ENCODE measurements around the gene MED26. TPM values are rescaled to one million over a fixed set of nuclear protein-coding genes. Genes with fewer than 3 reads are reported as not detected.

Gene MED26
- total RNA-seq, 3 donors from 2014 or later, result 5.6 to 10.0 (median 7.5) TPM

DNA sequence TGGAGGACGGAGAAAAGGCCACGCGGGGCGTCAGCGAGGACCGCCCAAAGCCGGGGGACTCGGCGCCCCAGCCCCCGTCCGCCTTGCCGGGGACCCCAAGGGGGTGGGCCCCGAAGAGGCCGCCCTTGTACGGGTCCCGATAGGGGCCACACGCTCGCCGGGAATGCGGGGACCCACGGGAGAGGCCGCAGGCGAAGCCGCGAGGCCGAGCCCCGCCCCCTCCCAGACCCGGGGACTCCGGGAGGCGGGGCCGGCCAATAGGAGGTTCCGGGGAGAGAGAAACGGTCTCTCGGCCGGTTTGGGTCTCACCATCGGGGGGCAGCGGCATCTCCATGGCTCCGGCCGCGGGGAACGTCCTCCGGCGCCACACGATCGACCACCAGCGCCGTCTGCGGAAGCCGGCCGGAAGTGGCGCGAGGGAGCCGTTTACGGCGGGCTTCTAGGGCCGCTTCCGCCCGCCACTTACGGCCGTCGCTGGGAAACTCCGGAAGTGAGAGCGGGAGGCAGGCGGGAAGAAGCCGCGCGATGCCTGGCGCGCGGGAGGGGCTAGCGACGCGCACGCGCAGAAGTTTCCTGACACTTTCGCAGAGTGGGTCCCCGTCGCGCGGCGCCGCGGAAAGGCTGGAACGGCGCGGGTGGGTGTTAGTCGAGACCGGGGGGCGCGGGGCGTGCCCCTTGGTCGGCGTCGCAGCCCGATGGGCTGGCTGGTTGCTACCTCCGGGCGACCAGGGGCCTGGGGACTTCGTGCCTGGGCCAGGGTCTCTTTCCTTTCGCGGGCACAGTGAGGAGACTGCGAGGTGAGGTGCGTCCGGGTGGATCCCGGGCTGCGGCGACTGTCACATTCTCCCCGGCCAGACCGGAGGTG is 85.7 kb downstream of the MED26 start, which contains the start of gene CHERP:
TSS of gene CHERP (minus strand) at position 393 of the 865 bp plus-strand sequence. CDS start at position 334, 59 bp downstream.
- H3K27me3 ChIP-seq, result no peaks in the 10 kb centered on the region
- H3K4me3 ChIP-seq, result peak within 1 kb of the TSS; percentile 70 to 99 (median 99)
- no peaks in the 10 kb centered on the region for H3K9me3 ChIP-seq
- peaks cover 7 to 8% of the 10 kb centered on the region in 2 donors for H3K4me1 ChIP-seq
- H3K27ac ChIP-seq, result peak within 1 kb of the TSS; percentile 82 to 86
- intact Hi-C loops (cut with DNase I; ENCODE audit: low total_unique reads), result no loop called here
- TF ChIP-seq POLR2A (IDR thresholded peaks at IDR 0.05) (peak; percentile 75), POLR2AphosphoS5 (IDR thresholded peaks at IDR 0.05) (peak; percentile 77 to 92 (median 85))
- TF ChIP-seq, protein P1, sequence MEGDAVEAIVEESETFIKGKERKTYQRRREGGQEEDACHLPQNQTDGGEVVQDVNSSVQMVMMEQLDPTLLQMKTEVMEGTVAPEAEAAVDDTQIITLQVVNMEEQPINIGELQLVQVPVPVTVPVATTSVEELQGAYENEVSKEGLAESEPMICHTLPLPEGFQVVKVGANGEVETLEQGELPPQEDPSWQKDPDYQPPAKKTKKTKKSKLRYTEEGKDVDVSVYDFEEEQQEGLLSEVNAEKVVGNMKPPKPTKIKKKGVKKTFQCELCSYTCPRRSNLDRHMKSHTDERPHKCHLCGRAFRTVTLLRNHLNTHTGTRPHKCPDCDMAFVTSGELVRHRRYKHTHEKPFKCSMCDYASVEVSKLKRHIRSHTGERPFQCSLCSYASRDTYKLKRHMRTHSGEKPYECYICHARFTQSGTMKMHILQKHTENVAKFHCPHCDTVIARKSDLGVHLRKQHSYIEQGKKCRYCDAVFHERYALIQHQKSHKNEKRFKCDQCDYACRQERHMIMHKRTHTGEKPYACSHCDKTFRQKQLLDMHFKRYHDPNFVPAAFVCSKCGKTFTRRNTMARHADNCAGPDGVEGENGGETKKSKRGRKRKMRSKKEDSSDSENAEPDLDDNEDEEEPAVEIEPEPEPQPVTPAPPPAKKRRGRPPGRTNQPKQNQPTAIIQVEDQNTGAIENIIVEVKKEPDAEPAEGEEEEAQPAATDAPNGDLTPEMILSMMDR (IDR thresholded peaks at IDR 0.05), result no peak
- peak; percentile 87 to 88 for DNase-seq (ENCODE audit: low spot score in 2 of 2)
- no peaks in the 10 kb centered on the region for H3K36me3 ChIP-seq

DNA sequence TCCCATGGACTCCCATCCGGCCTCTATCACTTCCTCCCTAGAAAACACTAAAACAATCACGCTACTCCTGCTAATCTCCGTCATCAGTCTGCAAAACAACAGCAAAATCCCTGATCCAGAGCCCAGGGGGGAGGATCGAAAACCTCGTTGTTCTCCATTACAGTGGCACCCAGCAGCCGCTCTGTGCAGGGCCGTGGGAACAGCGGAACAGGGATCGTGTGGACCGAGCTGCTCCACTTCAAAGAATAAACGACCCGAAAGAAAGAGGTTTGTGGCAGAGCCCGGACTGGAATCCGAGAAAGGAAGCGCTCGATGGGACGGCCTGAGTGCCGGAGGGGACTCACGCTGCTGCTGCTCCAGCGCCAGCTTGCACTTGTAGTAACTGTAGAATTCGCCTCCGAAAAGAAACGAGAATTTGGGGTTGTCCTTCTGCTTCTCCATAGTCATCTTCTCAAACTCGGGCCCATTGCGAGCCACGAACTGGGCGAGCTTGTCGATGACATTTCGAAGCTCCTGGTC is 86.4 kb downstream of the MED26 start:
- H3K27ac ChIP-seq, result peak overlapping the region; percentile 82 to 86
- no peak for TF ChIP-seq POLR2A (IDR thresholded peaks at IDR 0.05)
- TF ChIP-seq, protein P1 (IDR thresholded peaks at IDR 0.05), result no peak
- TF ChIP-seq POLR2AphosphoS5 (IDR thresholded peaks at IDR 0.05), result no peak

DNA sequence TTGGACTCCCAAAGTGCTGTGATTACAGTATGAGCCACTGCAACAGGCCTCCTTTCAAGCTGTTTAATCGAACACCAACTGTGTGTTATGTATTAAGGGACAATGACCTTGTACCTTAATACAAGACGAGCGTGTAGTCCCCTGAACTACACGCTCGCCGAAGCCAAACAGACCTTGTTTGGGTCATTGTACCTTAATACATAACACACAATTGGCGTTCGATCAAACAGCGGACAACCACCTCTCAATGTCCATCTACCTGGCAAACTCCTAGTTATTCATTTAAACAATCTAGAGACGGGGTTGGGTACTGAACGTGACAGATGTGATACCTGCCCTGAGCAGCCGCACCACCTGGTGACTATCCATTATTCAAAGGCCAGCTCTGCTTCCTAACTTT is 87.1 kb downstream of the MED26 start:
- H3K27ac ChIP-seq, result peak overlapping the region in 1 of 2 donors; percentile 82
- TF ChIP-seq, protein P1 (IDR thresholded peaks at IDR 0.05), result no peak
- TF ChIP-seq POLR2AphosphoS5 (IDR thresholded peaks at IDR 0.05), result no peak
- TF ChIP-seq POLR2A (IDR thresholded peaks at IDR 0.05), result no peak
- peaks cover 7 to 8% of the 10 kb centered on the region in 2 donors for H3K4me1 ChIP-seq
- intact Hi-C loops (cut with DNase I; ENCODE audit: low total_unique reads), result no loop called here
- no peaks in the 10 kb centered on the region for H3K36me3 ChIP-seq
- peak overlapping the region; percentile 70 to 99 (median 99) for H3K4me3 ChIP-seq
- H3K9me3 ChIP-seq, result no peaks in the 10 kb centered on the region
- no peak for DNase-seq (ENCODE audit: low spot score in 2 of 2)
- no peaks in the 10 kb centered on the region for H3K27me3 ChIP-seq

More for the DNA sequence above, 86.4 kb downstream of the MED26 start:
- no peak for DNase-seq (ENCODE audit: low spot score in 2 of 2)
- H3K36me3 ChIP-seq, result no peaks in the 10 kb centered on the region
- intact Hi-C loops (cut with DNase I; ENCODE audit: low total_unique reads), result no loop called here
- H3K4me3 ChIP-seq, result peak overlapping the region; percentile 70 to 99 (median 99)
- H3K4me1 ChIP-seq, result peaks cover 7 to 8% of the 10 kb centered on the region in 2 donors
- no peaks in the 10 kb centered on the region for H3K27me3 ChIP-seq
- no peaks in the 10 kb centered on the region for H3K9me3 ChIP-seq

DNA sequence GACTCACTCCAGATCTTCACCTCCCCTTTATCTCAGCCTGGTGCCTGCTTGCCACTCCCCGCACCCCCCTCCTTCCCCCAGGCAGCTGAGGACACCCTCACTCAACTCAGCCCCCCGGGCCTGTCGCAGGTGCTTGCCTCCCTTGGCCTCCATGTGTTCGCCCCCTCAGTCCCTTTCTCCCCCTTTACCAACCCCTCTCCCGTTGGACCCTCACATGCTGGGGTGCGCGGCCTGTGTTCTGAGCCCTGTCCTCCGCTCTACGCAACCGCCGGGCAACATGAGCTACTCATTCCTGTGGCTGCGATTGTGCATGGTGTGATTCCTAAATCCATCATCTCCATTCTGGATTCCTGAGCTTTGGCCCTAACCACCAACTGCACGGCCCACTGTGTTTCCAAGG is 90.9 kb downstream of the MED26 start:
- H3K4me1 ChIP-seq, result peaks cover 7 to 8% of the 10 kb centered on the region in 2 donors
- H3K9me3 ChIP-seq, result no peaks in the 10 kb centered on the region
- no peak for DNase-seq (ENCODE audit: low spot score in 2 of 2)
- H3K27ac ChIP-seq, result no peak overlapping the region
- intact Hi-C loops (cut with DNase I; ENCODE audit: low total_unique reads), result loop anchor here (5.0 to 10.0 kb wide), 2 partner anchors 90 to 1848 kb away; partner anchors contain the start of genes GDF15 and MED26
- H3K27me3 ChIP-seq, result no peaks in the 10 kb centered on the region
- no peak overlapping the region for H3K4me3 ChIP-seq
- H3K36me3 ChIP-seq, result peaks cover 9% of the 10 kb centered on the region
- TF ChIP-seq, protein P1 (IDR thresholded peaks at IDR 0.05), result no peak
- no peak for TF ChIP-seq POLR2A (IDR thresholded peaks at IDR 0.05)
- TF ChIP-seq POLR2AphosphoS5 (IDR thresholded peaks at IDR 0.05), result no peak
